ENCODE results near the gene CCDC187. TPM values are rescaled to one million over a fixed set of nuclear protein-coding genes. Genes with fewer than 3 reads are reported as not detected.
"Not testable (repeated sequence)": the region's sequence is repeated elsewhere in the genome, so short reads cannot be mapped to it uniquely, and the experiment has no call there.

Gene CCDC187
- polyA plus RNA-seq, 1 donor = 0.04 TPM

DNA sequence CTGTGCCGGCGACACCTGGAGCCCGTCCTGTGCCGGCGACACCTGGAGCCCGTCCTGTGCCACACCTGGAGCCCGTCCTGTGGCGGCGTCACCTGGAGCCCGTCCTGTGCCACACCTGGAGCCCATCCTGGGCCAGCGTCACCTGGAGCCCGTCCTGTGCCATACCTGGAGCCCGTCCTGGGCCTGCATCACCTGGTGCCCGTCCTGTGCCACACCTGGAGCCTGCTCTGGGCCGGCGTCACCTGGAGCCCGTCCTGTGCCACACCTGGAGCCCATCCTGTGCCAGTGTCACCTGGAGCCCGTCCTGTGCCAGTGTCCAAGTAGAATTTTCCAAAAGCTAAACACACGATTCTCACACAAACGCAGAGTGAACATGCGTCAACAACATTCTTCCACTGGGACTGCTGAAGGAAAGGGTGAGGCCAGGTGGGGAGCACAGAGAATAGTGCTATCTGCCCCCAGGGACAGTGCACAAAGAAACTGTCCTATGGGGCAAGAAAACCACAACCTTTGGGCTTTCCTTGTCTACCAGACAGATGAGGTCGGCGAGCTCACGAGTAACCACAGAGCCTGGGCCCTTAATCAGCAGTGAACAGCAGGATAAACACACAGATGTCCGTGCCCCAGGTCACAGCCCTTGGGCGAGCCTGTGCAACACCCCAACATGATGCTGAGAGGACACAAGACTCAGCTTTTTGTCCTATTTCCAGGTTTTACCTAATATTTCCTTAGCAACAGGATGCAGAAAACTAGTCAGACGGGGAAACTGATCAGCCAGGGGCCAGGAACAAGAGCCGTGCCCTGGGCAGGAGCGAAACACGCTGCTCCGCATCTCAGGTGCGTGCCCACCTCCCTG, 66.2 kb downstream of the CCDC187 start:
- no peak for DNase-seq

DNA sequence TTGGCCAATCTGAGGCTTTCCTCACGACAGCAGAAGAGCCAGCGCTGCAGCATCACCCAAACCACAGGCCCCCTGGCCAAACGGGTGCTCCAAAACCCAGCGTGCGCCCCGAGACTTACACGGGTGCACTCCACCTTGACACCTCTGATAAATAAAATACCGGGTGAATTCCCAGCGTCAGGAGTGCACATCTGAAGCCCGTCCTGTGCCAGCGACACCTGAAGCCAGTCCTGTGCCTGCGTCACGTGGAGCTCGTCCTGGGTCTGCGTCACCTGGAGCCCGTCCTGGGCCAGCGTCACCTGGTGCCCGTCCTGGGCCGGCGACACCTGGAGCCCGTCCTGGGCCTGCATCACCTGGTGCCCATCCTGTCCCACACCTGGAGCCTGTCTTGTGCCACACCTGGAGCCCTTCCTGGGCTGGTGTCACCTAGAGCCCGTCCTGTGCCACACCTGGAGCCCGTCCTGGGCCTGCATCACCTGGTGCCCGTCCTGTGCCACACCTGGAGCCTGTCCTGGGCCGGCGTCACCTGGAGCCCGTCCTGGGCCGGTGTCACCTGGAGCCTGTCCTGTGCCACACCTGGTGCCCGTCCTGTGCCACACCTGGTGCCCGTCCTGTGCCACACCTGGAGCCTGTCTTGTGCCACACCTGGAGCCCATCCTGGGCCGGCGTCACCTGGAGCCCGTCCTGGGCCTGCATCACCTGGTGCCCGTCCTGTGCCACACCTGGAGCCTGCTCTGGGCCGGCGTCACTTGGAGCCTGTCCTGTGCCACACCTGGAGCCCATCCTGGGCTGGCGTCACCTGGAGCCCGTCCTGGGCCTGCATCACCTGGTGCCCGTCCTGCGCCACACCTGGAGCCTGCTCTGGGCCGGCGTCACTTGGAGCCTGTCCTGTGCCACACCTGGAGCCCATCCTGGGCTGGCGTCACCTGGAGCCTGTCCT, 67.2 kb downstream of the CCDC187 start:
- DNase-seq = not testable (repeated sequence)

DNA sequence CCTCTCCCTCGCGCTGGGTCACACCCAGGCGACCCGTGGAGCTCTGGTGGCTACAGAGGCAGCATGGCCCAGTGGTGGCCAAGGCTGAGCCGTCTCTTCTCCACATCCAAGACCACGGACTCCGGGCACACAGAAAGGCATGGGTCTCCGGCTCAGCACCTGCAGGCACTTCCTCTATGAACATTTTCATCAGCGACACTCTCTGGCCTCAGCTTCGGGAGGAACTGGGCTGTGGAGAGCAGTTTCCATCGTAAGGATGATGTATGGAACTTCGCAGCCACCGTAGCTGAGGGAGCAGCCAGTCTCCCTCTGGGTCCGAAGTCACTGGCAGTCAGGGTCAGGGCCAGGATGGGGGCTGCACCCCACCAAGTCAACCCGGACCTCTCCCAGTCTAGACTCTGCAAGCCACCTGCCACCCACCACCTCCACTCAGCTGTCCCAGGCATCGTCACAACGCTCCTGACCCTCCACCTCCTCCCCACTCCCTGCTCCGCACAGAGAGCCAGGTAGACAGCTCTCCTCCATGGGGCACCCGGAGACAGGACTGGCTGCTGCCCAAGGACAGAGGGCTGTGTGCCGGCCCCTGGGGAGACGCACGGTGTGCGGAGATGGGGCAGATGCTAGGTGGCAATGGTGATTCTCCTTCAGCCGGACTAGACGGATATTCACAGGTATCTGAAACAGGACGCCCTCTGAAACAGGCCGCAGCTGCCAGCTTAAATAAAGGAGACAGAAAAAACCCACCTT, 68.0 kb downstream of the CCDC187 start:
- no peak for DNase-seq

DNA sequence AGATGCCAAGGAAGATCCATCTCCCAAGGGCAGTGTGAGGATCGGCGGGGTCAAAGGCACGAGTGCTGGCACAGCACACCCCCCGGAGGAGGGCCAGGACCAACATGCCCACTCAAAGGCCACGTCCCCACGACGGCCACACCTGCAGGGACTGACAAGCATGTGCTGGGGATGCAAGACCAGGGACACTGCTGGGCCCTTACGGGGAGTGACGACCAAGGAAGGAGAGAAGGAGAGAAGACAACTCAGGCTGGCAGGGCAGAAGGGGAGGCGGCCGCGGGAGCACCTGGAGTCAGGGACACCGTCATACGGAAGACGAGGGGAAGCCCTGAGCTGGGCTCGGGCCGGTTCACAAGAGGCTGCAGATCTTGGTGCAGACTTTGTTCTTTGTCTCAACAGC, 68.7 kb downstream of the CCDC187 start:
- no peak for DNase-seq

DNA sequence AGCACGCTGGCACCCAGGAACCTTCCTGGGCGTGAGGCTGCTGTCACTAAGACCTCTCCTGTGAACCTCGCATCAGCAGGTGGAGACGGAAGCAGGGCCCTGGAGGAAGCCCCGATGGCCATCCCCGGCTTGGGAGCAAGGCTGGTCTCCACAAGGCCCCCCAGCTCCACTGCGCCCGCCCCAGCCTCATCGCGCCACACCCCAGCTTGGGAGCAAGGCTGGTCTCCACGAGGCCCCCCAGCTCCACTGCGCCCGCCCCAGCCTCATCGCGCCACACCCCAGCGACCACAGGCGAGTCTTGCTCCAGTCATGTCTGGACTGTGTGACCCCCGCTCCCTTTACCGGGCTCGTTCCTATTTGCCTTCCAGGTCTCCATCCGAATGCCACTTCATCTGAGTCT, 69.3 kb downstream of the CCDC187 start:
- DNase-seq = no peak

DNA sequence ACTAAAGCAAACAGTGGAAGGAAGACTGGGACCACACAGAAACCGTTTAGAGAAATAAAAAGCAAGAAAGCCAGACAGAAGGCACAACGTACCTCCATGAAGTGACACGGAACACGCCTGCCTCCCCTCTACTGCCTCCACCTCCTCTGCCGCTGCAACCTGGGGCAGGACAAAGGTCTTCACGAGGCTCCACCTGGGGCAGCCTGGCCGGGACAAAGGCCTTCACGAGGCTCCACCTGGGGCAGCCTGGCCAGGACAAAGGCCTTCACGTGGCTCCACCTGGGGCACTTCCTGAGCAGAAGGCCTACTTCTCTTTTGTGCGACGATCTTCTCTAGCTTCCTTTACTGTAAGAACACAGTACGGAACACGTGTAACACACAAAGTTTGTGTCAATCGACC, 70.0 kb downstream of the CCDC187 start:
- no peak for DNase-seq

DNA sequence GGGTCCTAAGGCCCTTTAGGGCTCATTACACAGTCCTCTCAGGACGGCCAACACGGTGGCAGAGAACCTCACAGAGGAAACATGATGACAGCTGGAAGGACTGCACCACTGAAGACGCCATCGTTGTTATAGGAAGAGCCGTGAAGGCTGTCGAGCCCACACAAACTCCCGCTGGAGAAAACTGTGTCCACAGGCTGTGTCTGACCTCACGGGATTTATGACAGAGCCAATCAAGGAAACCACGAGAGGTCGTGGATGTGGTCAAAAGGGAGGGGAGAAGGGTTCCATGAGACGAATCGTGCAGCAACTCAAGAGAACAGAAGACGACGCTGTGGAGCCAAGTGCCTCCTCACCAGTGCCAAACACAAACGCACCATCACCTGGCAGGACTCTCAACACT, 70.5 kb downstream of the CCDC187 start:
- no peak for DNase-seq

DNA sequence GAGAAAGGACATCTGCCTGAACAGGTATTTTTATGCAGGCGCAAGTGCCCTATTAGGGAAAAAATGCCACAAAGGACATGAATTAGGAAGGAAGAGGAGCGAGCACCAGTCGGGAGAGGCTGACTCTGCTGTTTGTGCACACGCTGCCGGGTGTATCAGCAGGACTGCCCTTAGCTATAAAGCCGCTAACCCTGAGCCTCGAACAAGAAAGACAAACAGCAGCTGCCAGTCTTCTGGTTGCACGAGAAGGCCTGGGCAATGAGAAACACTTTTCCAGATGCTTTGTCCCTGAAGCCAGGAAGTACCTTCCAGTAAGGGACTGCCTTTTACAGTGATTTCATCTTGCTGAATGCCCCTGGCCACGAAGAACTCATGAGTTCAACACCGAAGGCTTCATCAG, 70.9 kb downstream of the CCDC187 start:
- no peak for DNase-seq

DNA sequence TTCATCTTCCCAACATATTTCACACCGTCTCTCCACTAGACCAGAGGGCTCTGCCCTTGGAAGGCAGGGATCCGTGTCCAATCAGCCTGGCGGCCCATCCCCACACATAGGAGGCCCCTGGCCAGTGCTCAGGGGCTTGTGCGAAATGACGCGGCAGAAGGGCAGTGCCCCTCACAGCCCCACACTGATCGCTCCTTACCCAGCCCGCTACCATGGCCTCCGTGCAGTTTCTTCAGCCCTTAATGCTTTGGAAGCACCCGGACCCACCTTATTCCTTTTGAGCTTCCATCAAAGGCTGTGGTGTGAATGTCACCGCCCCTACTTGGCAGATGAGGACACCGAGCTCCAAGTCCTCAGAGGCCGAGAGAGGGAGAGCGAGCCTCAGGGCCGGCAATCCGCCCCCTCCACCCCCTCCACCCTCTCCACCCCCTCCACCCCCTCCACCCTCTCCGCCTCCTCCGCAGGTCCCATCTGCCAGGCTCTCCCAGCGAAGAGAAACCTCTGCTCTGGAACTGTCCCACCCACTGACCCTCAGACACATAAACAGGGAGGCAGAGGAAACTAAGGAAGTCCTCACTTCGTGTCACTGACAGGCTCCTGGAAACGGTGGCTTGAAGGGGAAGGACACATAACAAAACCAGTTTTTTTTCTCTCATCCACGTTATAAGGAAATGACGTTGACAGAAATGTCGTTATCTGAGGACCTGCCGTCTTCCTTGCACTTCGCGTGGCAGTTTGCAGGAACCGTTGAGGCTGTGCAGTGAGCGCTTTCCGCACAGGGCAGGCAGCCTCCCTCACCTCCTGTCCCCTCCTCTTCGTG, 72.2 kb downstream of the CCDC187 start:
- DNase-seq = no peak

DNA sequence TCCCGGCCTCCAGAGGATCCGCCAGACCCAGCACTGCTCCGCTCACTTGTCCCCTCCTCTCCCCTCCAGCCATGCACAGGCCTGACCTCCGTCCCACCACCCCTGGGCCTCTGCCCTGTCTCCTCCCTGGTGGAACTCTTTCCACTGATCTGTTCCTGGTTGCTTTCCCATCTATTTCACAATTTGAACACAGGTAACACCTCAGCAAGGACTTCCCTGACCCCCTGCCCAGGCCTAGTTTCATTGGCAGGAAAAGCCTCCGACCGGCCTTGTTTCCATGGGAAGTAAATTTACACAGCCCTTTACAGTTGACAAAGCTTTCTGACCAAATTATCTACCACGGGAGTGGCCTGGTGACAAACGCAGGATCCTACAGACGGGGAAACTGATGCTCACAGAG, 73.1 kb downstream of the CCDC187 start:
- no peak for DNase-seq

DNA sequence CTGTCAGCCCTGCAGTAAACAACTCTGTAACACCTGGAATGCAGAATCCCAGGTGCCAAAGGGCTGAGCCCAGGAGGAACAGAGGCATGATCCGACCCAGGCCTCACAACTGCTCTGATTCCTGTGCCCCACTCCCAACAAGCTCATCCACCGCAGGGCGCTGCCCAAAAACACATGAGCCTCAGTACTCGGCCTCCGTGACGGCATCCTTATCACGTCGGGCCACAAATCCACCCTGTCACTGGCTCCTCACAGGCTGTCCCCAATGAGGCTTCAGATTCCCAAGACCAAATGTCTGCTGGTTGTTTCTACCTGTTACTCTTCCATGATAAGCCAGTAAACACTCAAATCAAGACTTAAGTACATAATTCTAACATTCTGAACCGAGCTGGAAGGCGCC, 73.5 kb downstream of the CCDC187 start:
- DNase-seq = no peak

DNA sequence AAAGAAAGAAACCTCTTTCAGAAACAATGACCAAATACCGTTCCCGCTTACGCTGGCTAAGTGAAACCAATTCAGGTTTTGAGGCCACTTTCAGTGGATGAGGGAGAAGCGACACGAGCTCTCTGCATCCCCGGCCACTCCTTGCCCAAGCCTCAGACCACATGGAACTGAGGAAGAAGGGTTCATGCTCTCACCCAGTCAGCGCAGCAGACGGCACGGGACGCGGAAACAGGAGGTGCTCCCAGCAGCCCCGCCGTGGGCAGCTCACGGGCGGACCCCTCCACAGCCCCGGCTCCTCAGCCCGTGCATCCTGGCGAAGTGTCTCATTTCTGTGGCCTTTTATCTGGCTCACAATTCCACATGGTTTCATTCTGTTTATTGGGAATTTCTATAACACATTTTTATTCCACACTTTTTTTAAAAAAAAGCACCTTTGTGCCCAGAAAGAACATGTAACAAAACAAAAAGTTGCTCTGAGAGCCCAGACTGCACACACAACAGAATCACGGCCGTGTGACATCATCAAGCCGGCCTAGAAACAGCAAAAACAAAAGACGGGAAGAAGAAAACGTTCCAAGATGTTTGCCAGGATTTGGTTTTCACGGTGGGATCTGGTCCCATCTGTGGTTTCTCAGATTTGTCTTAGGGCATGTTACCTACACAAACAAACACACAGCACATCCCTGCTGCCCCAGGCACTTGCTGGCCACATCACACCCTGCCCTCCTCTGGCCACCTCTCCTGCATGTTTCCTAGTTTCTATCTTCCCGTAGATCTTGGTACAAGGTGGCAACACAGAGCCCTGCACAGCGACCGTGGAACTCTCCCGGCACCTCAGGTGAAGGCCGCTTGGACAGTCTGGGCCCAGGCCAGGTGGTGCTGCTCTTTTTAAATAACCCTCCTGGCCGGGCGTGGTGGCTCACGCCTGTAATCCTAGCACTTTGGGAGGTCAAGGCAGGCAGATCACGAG, 74.5 kb downstream of the CCDC187 start:
- DNase-seq = no peak

DNA sequence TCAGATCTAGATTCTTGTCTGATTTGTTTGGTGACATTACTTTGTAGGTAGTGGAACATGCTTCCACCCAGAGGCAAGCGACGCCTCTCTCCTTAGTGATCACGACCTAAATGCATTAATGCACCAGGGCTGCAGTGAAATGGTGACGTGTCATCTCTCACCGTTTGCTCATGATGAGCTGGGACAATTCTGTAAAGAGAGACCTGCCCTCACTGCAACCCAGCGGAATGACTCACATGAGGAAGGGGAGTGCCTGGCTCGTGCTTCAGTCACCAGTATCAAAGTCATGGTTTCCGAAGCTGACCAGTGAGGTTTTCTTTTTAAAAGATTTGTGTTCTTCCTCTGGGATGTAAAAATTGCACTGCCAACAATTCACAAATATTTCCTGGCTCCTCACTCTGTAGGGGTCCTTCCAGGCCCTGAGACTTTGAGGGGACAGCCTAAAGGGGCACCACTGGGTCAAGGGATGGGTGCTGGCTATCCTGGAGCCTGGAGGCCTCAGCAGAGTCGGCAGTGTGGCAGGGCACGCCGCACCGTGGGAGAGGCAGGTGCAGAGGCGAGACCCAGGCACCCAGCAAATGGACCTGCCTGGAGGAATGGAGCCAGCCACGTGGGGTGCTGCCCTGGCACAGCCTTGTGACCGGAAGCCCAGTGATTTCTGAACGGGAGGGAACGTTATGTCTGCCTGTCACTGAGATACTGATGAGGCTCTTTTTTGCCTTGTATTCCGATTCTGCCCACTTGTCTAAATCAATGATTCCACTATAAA, 75.6 kb downstream of the CCDC187 start:
- DNase-seq = no peak

DNA sequence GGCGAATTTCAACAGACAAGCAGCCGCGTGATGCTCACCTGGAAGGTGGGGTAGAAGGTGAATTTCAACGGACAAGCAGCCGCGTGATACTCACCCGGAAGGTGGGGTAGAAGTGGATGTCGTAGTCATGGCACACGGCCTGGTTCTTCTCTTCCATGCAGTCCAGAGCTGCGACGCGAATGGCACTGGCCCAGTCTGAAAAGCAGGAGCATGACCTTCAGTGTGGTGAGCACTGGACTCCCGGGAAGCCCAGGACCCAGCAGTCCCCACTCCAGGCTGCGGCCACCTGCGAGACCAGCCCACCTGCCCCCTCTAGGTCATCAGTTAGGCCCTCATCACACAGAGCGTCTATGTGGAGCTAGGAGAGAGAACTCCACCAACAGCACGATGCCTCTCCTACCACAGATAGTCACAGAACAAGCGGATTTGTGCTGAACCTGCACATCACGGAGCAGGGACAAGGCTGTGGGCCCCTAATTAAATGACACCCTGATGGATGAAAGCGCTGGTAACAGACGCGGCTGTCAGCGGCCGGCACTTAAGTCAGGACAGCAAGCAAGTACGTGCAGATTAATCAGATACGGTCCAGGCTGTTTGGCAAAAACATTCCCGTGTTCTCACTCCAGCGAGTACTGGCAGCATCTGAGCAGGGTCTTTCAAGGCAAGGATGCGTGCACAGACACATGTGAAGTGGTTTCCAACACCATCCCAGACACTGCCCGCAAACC, 77.0 kb downstream of the CCDC187 start:
- no peak for DNase-seq

DNA sequence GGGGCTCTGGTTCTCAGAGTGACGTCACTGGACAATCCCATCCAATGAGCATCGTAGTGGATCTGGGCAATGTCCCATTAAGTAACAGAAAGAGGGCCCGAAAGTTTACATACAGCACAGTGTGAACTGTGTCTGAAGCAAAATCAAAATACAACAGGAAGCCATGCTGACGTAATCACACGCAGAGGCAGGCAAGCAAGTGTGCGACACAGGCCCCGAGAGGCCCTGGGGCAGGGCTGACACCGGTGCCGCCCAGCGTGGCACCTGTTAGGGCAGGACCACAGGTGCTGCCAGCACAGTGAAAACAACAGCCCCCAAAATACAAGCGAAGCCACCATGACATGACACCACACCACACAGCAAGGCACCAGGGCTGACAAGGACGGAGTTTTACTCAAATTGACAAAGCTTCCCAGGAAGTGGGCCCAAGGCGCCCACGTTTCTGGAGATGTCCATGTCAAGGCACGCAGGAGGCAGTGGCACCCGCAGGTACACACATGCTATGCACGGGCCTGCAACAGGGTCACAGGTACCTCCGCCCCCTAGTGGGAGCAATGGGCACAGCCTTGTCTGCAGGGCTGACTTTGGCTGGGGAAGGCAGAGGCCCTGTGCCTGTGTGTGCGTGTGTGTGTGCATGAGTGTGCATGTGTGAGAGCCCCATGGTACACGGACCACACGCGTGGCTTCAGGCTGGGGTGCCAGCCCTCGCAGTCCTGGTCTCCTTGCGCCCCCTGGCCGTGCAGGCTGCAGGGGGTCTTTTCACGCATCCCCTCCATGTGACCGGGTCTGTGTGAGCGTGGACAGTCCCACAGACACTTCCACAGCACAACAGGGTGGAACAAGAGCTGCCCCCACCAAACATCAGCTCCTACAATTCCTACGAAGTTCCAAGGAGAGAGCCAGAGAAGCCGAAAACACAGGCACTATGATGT, 77.9 kb downstream of the CCDC187 start:
- no peak for DNase-seq

DNA sequence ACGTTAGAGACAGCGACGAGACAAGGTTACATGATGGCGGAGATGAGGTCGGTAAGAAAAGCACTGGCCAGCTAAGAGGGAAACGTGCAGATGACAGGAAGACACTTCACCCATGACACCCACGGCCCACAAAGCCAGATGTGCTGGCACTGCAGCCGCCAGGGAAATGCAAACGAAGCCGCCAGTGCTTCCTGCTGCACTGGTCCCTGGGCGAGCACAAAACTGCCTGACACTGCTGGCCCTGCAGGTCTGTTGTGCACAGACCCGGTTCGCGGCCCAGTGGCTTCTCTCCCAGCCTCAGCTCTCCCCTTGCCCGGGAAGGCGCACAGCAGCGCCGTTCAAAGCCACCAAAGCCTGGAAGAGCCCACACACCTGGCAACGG, 78.5 kb downstream of the CCDC187 start:
- DNase-seq = no peak

DNA sequence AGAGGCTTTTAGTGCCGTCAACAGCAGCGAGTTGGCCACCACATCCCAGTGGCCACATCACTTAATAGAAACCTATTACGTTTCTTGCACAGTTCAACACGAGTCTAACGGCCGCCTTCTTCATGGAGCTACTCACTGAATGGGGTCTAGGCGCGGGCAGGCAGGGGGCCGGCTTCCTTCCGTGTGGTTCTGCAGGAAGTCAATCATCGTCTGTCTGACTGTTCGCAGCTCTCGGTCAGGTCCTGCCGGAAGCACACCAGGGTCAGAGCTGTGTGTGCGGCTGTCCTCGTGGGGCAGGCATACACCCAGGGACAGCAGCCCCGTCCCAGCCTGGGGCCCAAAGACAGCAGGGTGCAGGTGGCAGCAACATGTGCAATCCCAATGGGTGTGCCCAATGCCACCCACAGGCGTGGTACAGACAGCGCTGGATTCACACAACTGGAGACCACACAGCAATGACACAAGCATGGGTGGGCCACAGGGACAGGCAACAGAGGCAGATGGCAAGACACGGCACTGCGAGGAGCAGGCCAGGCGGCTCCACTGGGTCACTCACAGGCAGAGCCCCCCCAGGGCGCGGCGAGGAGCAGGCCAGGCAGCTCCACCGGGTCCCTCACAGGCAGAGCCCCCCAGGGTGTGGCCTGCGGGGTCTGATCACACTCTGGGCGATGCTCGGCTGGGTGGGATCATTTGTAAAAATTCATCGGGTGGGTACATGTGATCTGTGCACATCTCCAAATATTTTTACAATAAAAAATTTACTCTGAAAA, 79.8 kb downstream of the CCDC187 start:
- no peak for DNase-seq

Data from hindlimb muscle (tissue), 1 donor.